ENCODE data around the gene PRKCZ. TPM values are rescaled to one million over a fixed set of nuclear protein-coding genes. Genes with fewer than 3 reads are reported as not detected.

PRKCZ gene
- total and polyA plus RNA-seq, 9 of the 15 experiments (the other 6 are each of a cell fraction or from before 2014, with no cell fraction given): 0.07 to 3.1 (median 1.3) TPM

- Histone ChIP-seq H3K36me3 (ENCODE audit: control insufficient read depth, insufficient read depth, low read length) (no peaks in the 10 kb centered on the region), H4K20me1 (replicated peaks; ENCODE audit: control insufficient read depth, insufficient read depth, low read length) (peaks cover 3% of the 10 kb centered on the region), H3K4me1 (replicated peaks in 1 of 2; ENCODE audit: control insufficient read depth in 2 of 2, insufficient read depth in 2 of 2, low read length in 2 of 2) (peaks cover 0 to 9% of the 10 kb centered on the region in 2 experiments; a peak in 1 of 5 replicates), H2AFZ (ENCODE audit: low read depth, low read length) (no peak overlapping the region), H3K9ac (ENCODE audit: insufficient read depth in 1 of 2, low read depth in 2 of 2, low read length in 2 of 2) (no peak overlapping the region; a peak in 1 of 4 replicates), H3K79me2 (ENCODE audit: control insufficient read depth, insufficient read depth, low read length) (no peaks in the 10 kb centered on the region), H3K27ac (ENCODE audit: extremely low read depth, low read depth, low read length) (no peak overlapping the region), H3K27me3 (ENCODE audit: control insufficient read depth in 2 of 2, insufficient read depth in 2 of 2, low read length in 2 of 2) (peaks cover 70 to 97% of the 10 kb centered on the region in 2 experiments; a peak in 4 of 5 replicates), H3K4me2 (ENCODE audit: insufficient read depth, low read length) (no peak overlapping the region), H3K9me3 (replicated peaks; ENCODE audit: control insufficient read depth, insufficient read depth, low read depth, low read length) (no peaks in the 10 kb centered on the region), H3K4me3 (no peak overlapping the region), H3K9me1 (ENCODE audit: control insufficient read depth, insufficient read depth, low read length) (no peaks in the 10 kb centered on the region)
- DNase-seq (ENCODE audit: extremely low read depth in 1 of 4, low spot score in 3 of 4) (no peak), FAIRE-seq (no peak), ATAC-seq (no peak)
- no TSS peak for BruUV-seq (replicated peaks)
- ChIA-PET CTCF (ENCODE audit: low intra/inter-chr PET ratio) (no interaction called here), POLR2A (interaction anchor here (0.5 kb wide), 1 partner anchor 46 kb away, joined by 3 read pairs; no protein-coding TSS in a partner anchor)
- intact Hi-C loops (cut with micrococcal nuclease) (no loop called here), in situ Hi-C loops (cut with MboI) (loop anchor here (5.0 kb wide), 1 partner anchor 74 kb away; no protein-coding TSS in a partner anchor)
- WGBS (ENCODE audit: insufficient coverage, low coverage, missing lambda C conversion rate): 1% methylated on average over 15 of the region's 15 CpGs
- TF ChIP-seq BRF1 (IDR thresholded peaks at IDR 0.05; ENCODE audit: borderline replicate concordance, extremely low read depth, insufficient read length) (no peak), RBM14 (IDR thresholded peaks at IDR 0.05; ENCODE audit: borderline replicate concordance, insufficient read depth, low read depth, low read length) (no peak), ARID3B (CRISPR knock-in tag; IDR thresholded peaks at IDR 0.05; ENCODE audit: borderline replicate concordance) (no peak), ZFP36 (IDR thresholded peaks at IDR 0.05; ENCODE audit: low read depth, low read length, partially characterized antibody) (no peak), CREB3 (tag; conservative IDR thresholded peaks at IDR 0.05; ENCODE audit: low read depth) (no peak), WHSC1 (IDR thresholded peaks at IDR 0.05; ENCODE audit: low read length) (no peak), RBM39 (optimal IDR thresholded peaks at IDR 0.05; ENCODE audit: low read depth, low read length) (no peak), E4F1 (CRISPR knock-in tag; IDR thresholded peaks at IDR 0.05; ENCODE audit: borderline replicate concordance) (no peak), SMAD4 (CRISPR knock-in tag; conservative IDR thresholded peaks at IDR 0.05) (no peak), GTF2F1 (IDR thresholded peaks at IDR 0.05; ENCODE audit: low read depth, low read length) (no peak), KDM2B (CRISPR knock-in tag; IDR thresholded peaks at IDR 0.05) (no peak), ZNF140 (CRISPR knock-in tag; IDR thresholded peaks at IDR 0.05) (no peak), GTF3C2 (IDR thresholded peaks at IDR 0.05; ENCODE audit: borderline replicate concordance, extremely low read depth, insufficient read length) (no peak), ZNF77 (CRISPR knock-in tag; IDR thresholded peaks at IDR 0.05) (no peak)
Observed at GRCh38 chr1:2036287-2036686, 13.9 kb upstream of the PRKCZ start.
